GM18951 (cell line): ENCODE measurements around the gene AKT1.

Experiments used
- POLR2A ChIP-seq: IDR thresholded peaks from 4 replicates; pipeline ENCODE4 v1.6.1; 2011; ENCODE audit warnings: mild to moderate bottlenecking; ENCODE audit not compliant: insufficient read length, insufficient read depth; ENCODE audit errors: extremely low read depth
- in situ Hi-C: fragments of 300-500 bp; cut with MboI; formaldehyde crosslinking; loops from one replicate; pipeline ENCODE4 v1.12.0; 2022; ENCODE audit warnings: low sequenced_read_pairs, mixed read lengths, inconsistent platforms; ENCODE audit not compliant: unreplicated experiment

The AKT1 gene

GRCh38 chr14:104782086-104782807 lies 13.3 kb downstream of the AKT1 start:
- no peak for TF ChIP-seq POLR2A
- in situ Hi-C loops = no loop called here

- no peak for TF ChIP-seq POLR2A
- in situ Hi-C loops = no loop called here
Measured at GRCh38 chr14:104781271-104782077, 14.1 kb downstream of the AKT1 start.

- no peak for TF ChIP-seq POLR2A
- in situ Hi-C loops = no loop called here
Measured at GRCh38 chr14:104780513-104781030, 15.0 kb downstream of the AKT1 start.

GRCh38 chr14:104779776-104780512 lies 15.6 kb downstream of the AKT1 start:
- in situ Hi-C loops = no loop called here
- no peak for TF ChIP-seq POLR2A

- no peak for TF ChIP-seq POLR2A
- in situ Hi-C loops = no loop called here
Measured at GRCh38 chr14:104778694-104779331, 16.7 kb downstream of the AKT1 start.

- in situ Hi-C loops = no loop called here
- no peak for TF ChIP-seq POLR2A
Measured at GRCh38 chr14:104777808-104778249, 17.7 kb downstream of the AKT1 start.

- no peak for TF ChIP-seq POLR2A
- in situ Hi-C loops = no loop called here
Measured at GRCh38 chr14:104776961-104777807, 18.4 kb downstream of the AKT1 start.

- TF ChIP-seq POLR2A = no peak
- in situ Hi-C loops = no loop called here
Measured at GRCh38 chr14:104776481-104776880, 19.1 kb downstream of the AKT1 start.

GRCh38 chr14:104775073-104775489 lies 20.5 kb downstream of the AKT1 start:
- in situ Hi-C loops = no loop called here
- no peak for TF ChIP-seq POLR2A

GRCh38 chr14:104774453-104775072 lies 21.0 kb downstream of the AKT1 start:
- in situ Hi-C loops = no loop called here
- no peak for TF ChIP-seq POLR2A

GRCh38 chr14:104773505-104774452 lies 21.8 kb downstream of the AKT1 start:
- no peak for TF ChIP-seq POLR2A
- in situ Hi-C loops = no loop called here
